MCF 10A (cell line): ENCODE data around the gene MVB12B. TPM values are rescaled to one million over a fixed set of nuclear protein-coding genes. Genes with fewer than 3 reads are reported as not detected.

ENCODE experiments used
- BruUV-seq: library from RNA; stranded (reverse); fragments of 400-500 nt; replicated peaks from 2 replicates; lab custom pipeline; 2021; lab: Mats Ljungman, UMichigan
- CTCF ChIA-PET: fragments of 300-600 bp; sonication (Branson Sonifier 250); formaldehyde crosslinking; extraction: SDS; loops from one replicate; lab custom pipeline; 2021; ENCODE audit warnings: antibody characterized with exemption, inconsistent platforms; lab: Yijun Ruan, JAX
- POLR2A ChIA-PET: fragments of 300-600, 350-650 bp; sonication (Branson Sonifier 250); formaldehyde crosslinking; extraction: SDS; loops from one replicate; lab custom pipeline; 2020; ENCODE audit warnings: antibody characterized with exemption, inconsistent platforms; lab: Yijun Ruan, JAX
- DNase-seq: peaks from one replicate; pipeline ENCODE4 v3.0.0-alpha.2; 2018; ENCODE audit not compliant: unreplicated experiment
- H3K27ac Mint-ChIP-seq: one replicate; pipeline ENCODE4 v1.8.0; 2022; ENCODE audit warnings: mild to moderate bottlenecking, low read depth, mixed read lengths; ENCODE audit not compliant: unreplicated experiment
- H3K27me3 Mint-ChIP-seq: one replicate; pipeline ENCODE4 v1.8.0; 2022; ENCODE audit warnings: mixed read lengths; ENCODE audit not compliant: insufficient read depth, unreplicated experiment
- H3K36me3 Mint-ChIP-seq: one replicate; pipeline ENCODE4 v1.8.0; 2022; ENCODE audit warnings: mild to moderate bottlenecking, moderate library complexity, mixed read lengths; ENCODE audit not compliant: insufficient read depth, unreplicated experiment
- H3K4me1 Mint-ChIP-seq: one replicate; pipeline ENCODE4 v1.8.0; 2022; ENCODE audit warnings: mixed read lengths; ENCODE audit not compliant: insufficient read depth, unreplicated experiment
- H3K4me3 Mint-ChIP-seq: one replicate; pipeline ENCODE4 v1.8.0; 2022; ENCODE audit warnings: mild to moderate bottlenecking, moderate library complexity, mixed read lengths; ENCODE audit not compliant: unreplicated experiment
- H3K9me3 Mint-ChIP-seq: one replicate; pipeline ENCODE4 v1.8.0; 2022; ENCODE audit warnings: mixed read lengths; ENCODE audit not compliant: unreplicated experiment
- CTCF ChIP-seq: fragments of 200-600 bp; IDR thresholded peaks from one replicate; pipeline ENCODE4 v1.8.0; 2022; ENCODE audit warnings: antibody characterized with exemption, mild to moderate bottlenecking; ENCODE audit not compliant: unreplicated experiment
- intact Hi-C: fragments of 100-400 bp; cut with micrococcal nuclease; formaldehyde crosslinking; loops from 2 replicates; pipeline ENCODE4 v1.14.1; 2022
- total RNA-seq: library from RNA; stranded (reverse); gene quantifications from 2 replicates; pipeline ENCODE4 v1.2.3, GENCODE V29; 2022

Gene MVB12B
- total RNA-seq, 1 experiment from 2014 or later: 5.5 TPM

DNA sequence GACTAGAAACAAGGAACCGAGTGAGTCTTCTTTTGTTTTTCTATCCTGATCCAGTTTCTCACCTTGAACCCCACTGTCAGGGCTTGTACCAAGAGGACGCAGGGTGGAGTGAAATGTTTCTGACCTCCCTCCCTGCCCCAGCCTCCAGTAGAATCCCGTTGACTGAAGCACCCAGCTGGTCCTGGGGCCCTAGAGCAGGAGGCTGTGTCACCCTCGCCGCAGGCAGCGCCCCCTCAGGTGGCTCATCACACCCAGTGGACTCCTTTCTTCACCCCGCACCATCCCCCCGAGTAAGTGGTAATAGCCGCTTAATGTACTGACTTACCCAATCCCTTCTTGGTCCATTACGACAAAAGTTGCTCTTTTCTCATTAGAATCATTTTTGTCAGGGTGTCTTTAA, 53.8 kb downstream of the MVB12B start:
- no TSS peak for BruUV-seq
- Mint-ChIP-seq H3K4me1 (peaks cover 2% of the 10 kb centered on the region), H3K27ac (no peak overlapping the region), H3K27me3 (no peaks in the 10 kb centered on the region), H3K36me3 (no peaks in the 10 kb centered on the region), H3K4me3 (no peak overlapping the region), H3K9me3 (no peaks in the 10 kb centered on the region)
- intact Hi-C loops: no loop called here
- CTCF ChIA-PET: interaction anchor here (0.6 kb wide), 1 partner anchor 223 kb away, joined by 3 read pairs; no protein-coding TSS in a partner anchor
- POLR2A ChIA-PET: no interaction called here
- no peak for DNase-seq
- TF ChIP-seq CTCF: no peak

DNA sequence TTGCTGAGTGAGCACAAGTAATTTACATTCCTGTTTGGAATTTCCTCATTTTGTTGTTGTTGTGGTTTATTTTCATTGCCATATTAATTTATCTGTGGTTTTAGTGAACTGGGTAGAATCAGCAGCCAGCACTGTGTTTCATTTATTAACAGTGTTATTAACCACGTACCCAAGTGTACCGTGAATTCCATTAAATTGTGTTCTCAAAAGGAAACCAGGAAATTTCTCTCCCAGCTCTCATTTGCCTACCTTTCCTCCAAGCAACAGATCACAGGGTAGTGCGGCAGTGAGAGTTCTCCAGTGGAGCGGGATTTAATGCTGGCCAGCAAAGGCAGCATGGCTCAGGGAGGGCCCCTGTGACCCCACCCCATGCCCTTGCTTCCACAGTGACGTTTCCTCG, 54.6 kb downstream of the MVB12B start:
- H3K27ac Mint-ChIP-seq: no peak overlapping the region
- TF ChIP-seq CTCF: no peak
- no peak for DNase-seq
- no peaks in the 10 kb centered on the region for H3K4me1 Mint-ChIP-seq
- intact Hi-C loops: no loop called here
- no peaks in the 10 kb centered on the region for H3K36me3 Mint-ChIP-seq
- no peak overlapping the region for H3K4me3 Mint-ChIP-seq
- H3K9me3 Mint-ChIP-seq: no peaks in the 10 kb centered on the region
- ChIA-PET POLR2A (no interaction called here), CTCF (no interaction called here)
- no TSS peak for BruUV-seq
- no peaks in the 10 kb centered on the region for H3K27me3 Mint-ChIP-seq

- Mint-ChIP-seq H3K36me3 (no peaks in the 10 kb centered on the region), H3K9me3 (no peaks in the 10 kb centered on the region), H3K4me1 (no peaks in the 10 kb centered on the region), H3K4me3 (no peak overlapping the region), H3K27me3 (no peaks in the 10 kb centered on the region), H3K27ac (no peak overlapping the region)
- DNase-seq: no peak
- TF ChIP-seq CTCF: no peak
- intact Hi-C loops: no loop called here
- ChIA-PET CTCF (interaction anchor here (0.8 to 1.5 kb wide), 3 partner anchors 15 to 90 kb away, joined by 3 to 8 read pairs (median 3); no protein-coding TSS in a partner anchor), POLR2A (no interaction called here)
- BruUV-seq: no TSS peak
Observed at GRCh38 chr9:126383406-126384046, 56.9 kb downstream of the MVB12B start.

DNA sequence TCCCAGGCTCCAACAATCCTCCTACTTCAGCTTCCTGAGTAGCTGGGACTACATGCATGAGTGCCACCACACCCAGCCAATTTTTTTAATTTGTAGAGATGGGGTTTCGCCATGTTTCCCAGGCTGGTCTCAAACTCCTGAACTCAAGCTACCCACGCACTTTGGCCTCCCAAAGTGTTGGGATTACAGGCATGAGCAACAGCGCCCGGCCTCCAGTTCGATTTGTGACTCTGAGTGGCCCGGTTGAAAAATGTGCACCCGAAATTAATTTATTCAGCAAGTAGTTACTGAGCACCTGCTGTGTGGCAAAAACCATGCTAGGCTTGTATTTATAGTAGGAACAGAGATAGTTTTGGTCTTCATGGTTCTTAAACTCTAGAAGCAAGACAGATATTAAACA, 58.3 kb downstream of the MVB12B start:
- Mint-ChIP-seq H3K36me3 (peaks cover 9% of the 10 kb centered on the region), H3K4me1 (no peaks in the 10 kb centered on the region), H3K27me3 (no peaks in the 10 kb centered on the region), H3K4me3 (no peak overlapping the region), H3K27ac (no peak overlapping the region), H3K9me3 (no peaks in the 10 kb centered on the region)
- TF ChIP-seq CTCF: no peak
- BruUV-seq: no TSS peak
- intact Hi-C loops: no loop called here
- no peak for DNase-seq
- CTCF ChIA-PET: interaction anchor here (0.5 to 1.7 kb wide), 4 partner anchors 29 to 107 kb away, joined by 3 to 6 read pairs (median 4); no protein-coding TSS in a partner anchor
- POLR2A ChIA-PET: no interaction called here
